Endothelial cell of umbilical vein (primary cell): ENCODE data around the gene CKAP5.

ENCODE experiments used
- CTCF ChIP-seq, 2 donors: IDR thresholded peaks; 1 replicate in 1 of 2; 2 replicates in 1 of 2; pipeline ENCODE4 v1.5.1; 2011; ENCODE audit warnings: low read length in 2 of 2, mild to moderate bottlenecking in 2 of 2, moderate library complexity in 2 of 2, control low read depth in 1 of 2, inconsistent platforms in 1 of 2, low read depth in 1 of 2; ENCODE audit not compliant: insufficient read depth in 1 of 2; ENCODE audit errors: extremely low read depth in 1 of 2
- EZH2 ChIP-seq: IDR thresholded peaks from 2 replicates; pipeline ENCODE4 v1.6.1; 2012; ENCODE audit warnings: borderline replicate concordance, low read depth, mild to moderate bottlenecking, moderate library complexity, low read length, inconsistent platforms; ENCODE audit not compliant: severe bottlenecking
- GATA2 ChIP-seq: IDR thresholded peaks from 2 replicates; pipeline ENCODE4 v1.7.0; 2011; ENCODE audit warnings: low read depth, mild to moderate bottlenecking, moderate library complexity, mixed read lengths, low read length; ENCODE audit not compliant: insufficient read length, insufficient read depth
- JUN ChIP-seq: IDR thresholded peaks from 2 replicates; pipeline ENCODE4 v1.6.1; 2011; ENCODE audit warnings: borderline replicate concordance, low read depth; ENCODE audit not compliant: insufficient read length, insufficient read depth
- MYC ChIP-seq: IDR thresholded peaks from one replicate; pipeline ENCODE4 v1.6.1; 2011; ENCODE audit warnings: mild to moderate bottlenecking, low read depth, low read length
- POLR2A ChIP-seq: IDR thresholded peaks from 2 replicates; pipeline ENCODE4 v1.6.1; 2012; ENCODE audit warnings: low read depth, mild to moderate bottlenecking, control low read depth, low read length
- POLR2AphosphoS5 ChIP-seq: IDR thresholded peaks from 2 replicates; pipeline ENCODE4 v1.6.1; 2012; ENCODE audit warnings: low read depth, mild to moderate bottlenecking, control low read depth, low read length, moderate library complexity; ENCODE audit not compliant: insufficient read depth
- TF ChIP-seq, protein P1 (sequence below): IDR thresholded peaks from 2 replicates; pipeline ENCODE4 v1.6.1; 2011; ENCODE audit not compliant: insufficient read depth, insufficient read length

DNA sequence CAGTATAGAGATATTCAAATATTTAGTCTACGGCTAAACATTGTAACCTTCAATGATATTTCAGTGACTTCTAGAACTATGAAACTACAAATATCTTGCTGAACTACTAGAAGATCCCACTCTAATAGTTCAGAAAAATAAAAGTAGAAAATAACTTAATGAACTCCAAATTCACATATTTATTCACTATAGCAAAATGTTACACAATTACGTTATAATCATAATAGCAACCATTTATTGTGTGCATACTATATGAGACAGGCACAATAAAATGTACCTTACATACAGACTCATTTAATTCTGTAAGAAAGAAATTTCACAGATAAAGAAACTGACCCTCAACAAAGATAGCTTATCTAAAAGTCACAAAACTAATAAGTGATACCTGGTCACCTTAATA lies 69.2 kb downstream of the CKAP5 start:
- TF ChIP-seq EZH2 = no peak
- TF ChIP-seq CTCF (IDR thresholded peaks at IDR 0.05; ENCODE audit: extremely low read depth in 1 of 2, insufficient read depth in 1 of 2, low read depth in 1 of 2, low read length in 2 of 2) = no peak
- TF ChIP-seq MYC = no peak
- TF ChIP-seq POLR2A = no peak
- no peak for TF ChIP-seq POLR2AphosphoS5
- no peak for TF ChIP-seq GATA2
- TF ChIP-seq, protein P1, sequence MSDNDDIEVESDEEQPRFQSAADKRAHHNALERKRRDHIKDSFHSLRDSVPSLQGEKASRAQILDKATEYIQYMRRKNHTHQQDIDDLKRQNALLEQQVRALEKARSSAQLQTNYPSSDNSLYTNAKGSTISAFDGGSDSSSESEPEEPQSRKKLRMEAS = no peak
- TF ChIP-seq JUN = no peak
